ENCODE data around the gene VRK2. TPM values are rescaled to one million over a fixed set of nuclear protein-coding genes. Genes with fewer than 3 reads are reported as not detected.

The VRK2 gene
- total RNA-seq: 10 to 100 TPM; 26.0 to 32.8 TPM

DNA sequence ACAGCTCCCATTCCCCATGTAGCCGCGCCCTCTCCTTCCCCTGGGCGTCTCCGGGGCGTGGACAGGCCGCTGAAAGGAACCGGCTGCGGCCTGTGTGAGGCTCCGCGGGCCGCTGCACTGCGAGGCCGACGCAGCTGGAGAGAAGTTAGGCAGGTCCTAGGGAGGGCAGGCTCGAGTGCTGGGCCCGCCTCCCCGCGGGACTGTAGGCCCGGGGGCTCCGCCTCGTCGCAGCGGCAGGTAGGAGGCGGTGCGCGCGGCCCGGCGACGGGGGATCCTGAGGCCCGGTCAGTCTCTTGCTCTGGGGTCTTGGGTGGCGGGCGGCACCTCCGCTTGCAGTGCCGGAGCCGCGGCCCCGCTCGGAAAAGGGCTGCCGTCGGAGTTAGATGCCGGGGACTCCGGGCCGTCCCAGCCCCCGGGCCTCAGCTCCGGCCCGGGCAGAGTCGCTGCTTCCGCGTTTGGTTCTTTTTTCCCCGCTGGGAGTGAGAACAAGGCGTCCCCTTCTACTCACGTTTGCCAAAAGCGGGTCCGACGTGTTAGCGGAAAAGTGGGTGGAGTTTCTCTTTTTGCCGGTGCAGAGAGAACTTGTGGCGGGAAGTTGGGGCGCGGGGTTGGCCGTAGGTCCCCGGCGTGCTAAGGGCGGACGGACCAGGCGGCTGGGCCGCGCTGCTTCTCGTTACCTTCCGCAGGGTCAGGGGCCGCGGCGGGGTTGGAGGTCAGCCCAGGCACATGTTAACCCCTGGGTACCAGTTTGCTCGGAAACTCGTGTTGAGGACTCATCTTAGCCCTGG is at the start of gene VRK2:
VRK2 (plus strand) TSS at position 222 of the 788 bp plus-strand sequence. CDS start 2,026 bp downstream, outside the sequence.
- H3K36me3 Mint-ChIP-seq (ENCODE audit: low read depth): peaks cover 24% of the 10 kb centered on the region
- H3K27me3 Mint-ChIP-seq: no peaks in the 10 kb centered on the region
- peak within 1 kb of the TSS; percentile 86 for H3K4me3 Mint-ChIP-seq
- DNase-seq: peak; percentile 87
- ChIA-PET POLR2A (interaction anchor here (0.7 kb wide), 1 partner anchor 17 kb away, joined by 3 read pairs; no protein-coding TSS in a partner anchor), CTCF (interaction anchor here (1.1 to 2.1 kb wide), 4 partner anchors 12 to 21 kb away, joined by 3 to 5 read pairs (median 4); no protein-coding TSS in a partner anchor)
- no peaks in the 10 kb centered on the region for H3K9me3 Mint-ChIP-seq
- peak within 1 kb of the TSS; percentile 96 for H3K27ac Mint-ChIP-seq
- H3K4me1 Mint-ChIP-seq: peaks cover 51% of the 10 kb centered on the region

DNA sequence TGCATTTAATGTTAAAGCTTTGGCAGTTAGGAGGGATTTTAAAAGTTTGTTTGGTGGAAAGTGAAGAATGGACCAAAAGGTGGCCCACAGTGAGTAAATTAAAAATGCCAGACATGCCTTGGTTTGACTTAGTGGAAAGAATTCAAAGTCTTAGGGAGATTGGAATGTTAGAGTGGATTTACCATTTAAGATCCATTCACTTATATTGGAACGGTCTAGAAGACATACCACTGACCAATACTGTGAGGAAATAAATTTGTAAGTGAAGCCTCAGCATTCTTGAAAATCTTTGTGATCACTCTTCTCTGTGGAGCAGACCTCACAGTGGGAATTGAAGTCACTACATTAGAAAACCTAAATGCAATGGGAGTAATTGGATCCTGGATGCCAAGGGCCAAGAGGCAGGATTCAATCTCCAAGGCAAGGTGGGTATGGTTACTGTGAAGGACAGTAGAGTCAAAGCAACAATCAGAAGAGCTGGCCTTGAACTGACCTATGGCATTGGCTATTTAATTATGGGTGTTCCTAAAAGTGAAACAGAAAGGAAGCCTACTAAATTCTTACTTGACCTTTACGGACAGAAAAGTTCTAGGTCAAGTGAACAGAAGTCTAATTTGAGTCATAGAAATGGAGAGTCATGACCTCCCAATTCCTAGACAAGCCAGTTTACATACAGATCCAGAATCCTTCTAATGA is 40.2 kb upstream of the VRK2 start:
- H3K4me3 Mint-ChIP-seq: no peak overlapping the region
- DNase-seq: no peak
- peaks cover 2% of the 10 kb centered on the region for H3K27me3 Mint-ChIP-seq
- no peaks in the 10 kb centered on the region for H3K9me3 Mint-ChIP-seq
- H3K27ac Mint-ChIP-seq: no peak overlapping the region
- H3K36me3 Mint-ChIP-seq (ENCODE audit: low read depth): no peaks in the 10 kb centered on the region
- POLR2A ChIA-PET: no interaction called here
- CTCF ChIA-PET: no interaction called here
- no peaks in the 10 kb centered on the region for H3K4me1 Mint-ChIP-seq

DNA sequence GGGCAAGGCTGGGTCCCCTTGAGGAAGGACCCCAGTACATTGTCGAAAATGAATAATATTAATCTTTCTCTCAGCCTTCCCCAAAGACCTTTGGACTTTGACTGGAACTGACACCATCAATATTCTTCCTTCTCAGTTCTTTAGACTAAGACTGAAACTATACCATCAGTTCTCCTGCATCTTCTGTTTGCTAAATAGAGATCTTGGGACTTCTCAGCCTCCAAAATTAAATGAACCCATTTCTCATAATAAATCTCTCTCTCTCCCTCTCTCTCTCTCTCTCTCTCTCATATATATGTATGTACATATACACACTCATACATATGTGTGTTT is 39.7 kb upstream of the VRK2 start:
- peaks cover 2% of the 10 kb centered on the region for H3K27me3 Mint-ChIP-seq
- no peaks in the 10 kb centered on the region for H3K36me3 Mint-ChIP-seq (ENCODE audit: low read depth)
- no peak for DNase-seq
- no peak overlapping the region for H3K27ac Mint-ChIP-seq
- H3K4me3 Mint-ChIP-seq: no peak overlapping the region
- POLR2A ChIA-PET: no interaction called here
- no peaks in the 10 kb centered on the region for H3K9me3 Mint-ChIP-seq
- no peaks in the 10 kb centered on the region for H3K4me1 Mint-ChIP-seq
- CTCF ChIA-PET: no interaction called here

- Mint-ChIP-seq H3K4me1 (no peaks in the 10 kb centered on the region), H3K27ac (no peak overlapping the region), H3K36me3 (ENCODE audit: low read depth) (no peaks in the 10 kb centered on the region), H3K27me3 (peaks cover 2% of the 10 kb centered on the region), H3K4me3 (no peak overlapping the region), H3K9me3 (peaks cover 2% of the 10 kb centered on the region)
- ChIA-PET POLR2A (no interaction called here), CTCF (no interaction called here)
- DNase-seq: no peak
These were observed 36.0 kb upstream of the VRK2 start for GRCh38 chr2:58010599-58010998.

GRCh38 chr2:58019229-58019628 is 27.4 kb upstream of the VRK2 start:
- Mint-ChIP-seq H3K36me3 (ENCODE audit: low read depth) (no peaks in the 10 kb centered on the region), H3K27ac (no peak overlapping the region), H3K4me3 (no peak overlapping the region), H3K27me3 (no peaks in the 10 kb centered on the region), H3K4me1 (peaks cover 12% of the 10 kb centered on the region), H3K9me3 (peaks cover 8% of the 10 kb centered on the region)
- CTCF ChIA-PET: no interaction called here
- no peak for DNase-seq
- POLR2A ChIA-PET: no interaction called here

DNA sequence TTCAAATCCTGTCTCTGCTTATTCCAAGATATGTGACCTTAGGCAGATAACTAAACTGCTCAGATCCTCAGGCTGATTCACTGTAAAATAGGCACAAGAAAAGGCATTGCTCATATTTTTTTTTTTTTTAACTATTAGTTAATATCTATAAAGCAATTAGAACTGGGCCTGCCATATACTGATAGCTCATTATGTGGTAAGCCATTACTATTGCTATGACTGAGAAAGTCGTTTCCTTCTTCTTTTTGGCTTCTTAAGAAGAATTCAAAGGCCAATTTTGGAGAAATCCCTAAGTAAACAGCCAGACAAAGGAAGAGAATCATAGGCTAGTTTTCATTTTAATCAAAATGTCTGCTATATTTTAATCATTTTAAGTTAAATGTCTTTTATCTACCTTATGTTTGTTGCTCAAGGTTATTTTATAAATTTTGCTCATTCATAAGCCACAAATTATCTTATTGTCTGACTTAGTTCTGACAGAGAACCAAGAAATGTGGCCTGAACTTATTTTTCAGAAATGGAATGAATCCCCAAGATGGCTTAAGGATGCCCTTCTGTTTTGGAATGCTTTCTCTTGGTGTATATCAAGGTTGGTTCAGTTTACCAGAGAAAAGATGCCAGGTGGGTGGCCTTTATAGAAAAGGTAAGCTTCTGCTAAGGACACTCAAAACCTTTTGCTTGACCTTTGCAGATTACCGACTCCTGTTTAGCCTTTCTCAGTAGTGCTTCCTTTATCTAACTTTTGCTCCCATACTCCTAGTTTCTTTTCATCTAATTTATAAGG is 21.3 kb upstream of the VRK2 start:
- H3K27ac Mint-ChIP-seq: no peak overlapping the region
- ChIA-PET POLR2A (no interaction called here), CTCF (interaction anchor here (1.5 kb wide), 1 partner anchor 20 kb away, joined by 5 read pairs; no protein-coding TSS in a partner anchor)
- no peaks in the 10 kb centered on the region for H3K27me3 Mint-ChIP-seq
- H3K36me3 Mint-ChIP-seq (ENCODE audit: low read depth): no peaks in the 10 kb centered on the region
- peaks cover 12% of the 10 kb centered on the region for H3K4me1 Mint-ChIP-seq
- H3K4me3 Mint-ChIP-seq: no peak overlapping the region
- no peak for DNase-seq
- peaks cover 7% of the 10 kb centered on the region for H3K9me3 Mint-ChIP-seq

DNA sequence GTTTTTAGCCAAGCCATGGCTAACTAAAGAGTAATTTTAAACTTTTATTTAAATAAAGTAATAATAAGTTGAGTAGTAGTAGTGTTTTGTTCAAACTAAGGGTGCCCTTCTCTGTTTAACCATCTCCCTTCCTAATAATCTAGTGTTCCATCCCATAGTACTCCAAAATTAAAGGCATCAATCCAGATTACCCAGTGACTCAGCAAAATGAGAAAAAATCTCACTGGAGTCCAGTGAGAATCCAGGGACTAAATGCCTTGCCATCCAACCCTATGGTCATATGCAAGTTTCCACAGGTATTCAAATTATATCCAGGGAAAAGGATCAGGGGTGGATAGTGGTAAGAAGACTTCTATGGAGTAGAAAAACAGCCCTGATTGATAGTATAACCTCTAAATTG is 19.6 kb upstream of the VRK2 start:
- no peak for DNase-seq
- Mint-ChIP-seq H3K27me3 (no peaks in the 10 kb centered on the region), H3K9me3 (peaks cover 7% of the 10 kb centered on the region), H3K4me3 (no peak overlapping the region), H3K27ac (no peak overlapping the region), H3K4me1 (peaks cover 12% of the 10 kb centered on the region), H3K36me3 (ENCODE audit: low read depth) (no peaks in the 10 kb centered on the region)
- CTCF ChIA-PET: no interaction called here
- POLR2A ChIA-PET: no interaction called here

DNA sequence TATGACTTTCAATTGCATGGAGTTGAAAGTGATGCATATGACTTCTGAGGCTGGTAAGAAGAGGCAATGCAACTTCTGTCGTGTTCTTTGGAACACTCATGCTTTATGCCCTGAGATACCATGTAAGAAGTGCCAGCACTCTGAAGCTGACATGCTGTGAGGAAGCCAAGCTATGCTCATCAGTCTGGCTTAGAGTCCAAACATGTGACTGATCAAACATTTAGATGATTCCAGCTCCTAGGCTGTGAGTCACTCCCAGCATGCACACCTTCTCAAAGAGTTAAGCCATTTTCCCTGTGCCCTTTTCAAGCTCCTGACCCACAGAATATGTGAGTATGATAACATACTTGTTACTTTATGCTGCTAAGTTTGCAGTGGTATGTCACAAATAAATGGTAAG is 15.8 kb upstream of the VRK2 start:
- POLR2A ChIA-PET: no interaction called here
- H3K36me3 Mint-ChIP-seq (ENCODE audit: low read depth): no peaks in the 10 kb centered on the region
- H3K4me3 Mint-ChIP-seq: no peak overlapping the region
- H3K27ac Mint-ChIP-seq: no peak overlapping the region
- CTCF ChIA-PET: interaction anchor here (1.0 kb wide), 1 partner anchor 15 kb away, joined by 3 read pairs; no protein-coding TSS in a partner anchor
- peaks cover 3% of the 10 kb centered on the region for H3K9me3 Mint-ChIP-seq
- no peak for DNase-seq
- no peaks in the 10 kb centered on the region for H3K27me3 Mint-ChIP-seq
- H3K4me1 Mint-ChIP-seq: no peaks in the 10 kb centered on the region

GRCh38 chr2:58032016-58032763 is 14.4 kb upstream of the VRK2 start:
- ChIA-PET CTCF (interaction anchor here (0.5 to 1.2 kb wide), 3 partner anchors 10 to 73 kb away, joined by 3 to 4 read pairs (median 3); partner anchors contain the start of gene VRK2), POLR2A (no interaction called here)
- Mint-ChIP-seq H3K9me3 (peaks cover 3% of the 10 kb centered on the region), H3K4me3 (no peak overlapping the region), H3K36me3 (ENCODE audit: low read depth) (no peaks in the 10 kb centered on the region), H3K4me1 (no peaks in the 10 kb centered on the region), H3K27ac (no peak overlapping the region), H3K27me3 (no peaks in the 10 kb centered on the region)
- no peak for DNase-seq

GRCh38 chr2:58032764-58033080 is 13.9 kb upstream of the VRK2 start:
- DNase-seq: no peak
- H3K4me3 Mint-ChIP-seq: no peak overlapping the region
- peaks cover 1% of the 10 kb centered on the region for H3K36me3 Mint-ChIP-seq (ENCODE audit: low read depth)
- H3K4me1 Mint-ChIP-seq: no peaks in the 10 kb centered on the region
- H3K27ac Mint-ChIP-seq: no peak overlapping the region
- no peaks in the 10 kb centered on the region for H3K27me3 Mint-ChIP-seq
- peaks cover 3% of the 10 kb centered on the region for H3K9me3 Mint-ChIP-seq
- CTCF ChIA-PET: interaction anchor here (1.0 to 1.2 kb wide), 2 partner anchors 9 to 14 kb away, joined by 3 to 4 read pairs; partner anchors contain the start of gene VRK2
- POLR2A ChIA-PET: no interaction called here

DNA sequence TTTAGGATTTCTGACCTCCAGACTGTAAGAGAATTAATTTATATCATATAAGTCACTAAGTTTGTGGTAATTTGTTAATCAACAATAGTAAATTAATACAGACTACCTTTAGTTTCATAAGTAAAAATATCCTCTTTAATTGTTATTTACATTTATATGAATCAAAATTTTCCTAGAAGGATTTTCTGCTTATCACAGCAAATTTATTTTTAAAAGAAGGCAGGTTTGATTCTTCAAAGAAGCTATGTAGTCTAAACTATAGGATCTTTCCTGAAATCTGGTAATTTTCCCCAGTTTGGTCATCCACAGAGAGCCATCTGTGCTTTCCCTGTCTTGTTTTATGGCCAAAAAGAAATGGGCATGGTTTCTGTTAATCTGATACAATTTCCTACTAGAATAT is 13.1 kb upstream of the VRK2 start:
- DNase-seq: no peak
- Mint-ChIP-seq H3K9me3 (peaks cover 8% of the 10 kb centered on the region), H3K27ac (no peak overlapping the region), H3K4me1 (no peaks in the 10 kb centered on the region), H3K36me3 (ENCODE audit: low read depth) (peaks cover 6% of the 10 kb centered on the region), H3K4me3 (no peak overlapping the region), H3K27me3 (no peaks in the 10 kb centered on the region)
- ChIA-PET POLR2A (no interaction called here), CTCF (interaction anchor here (1.0 kb wide), 1 partner anchor 9 kb away, joined by 3 read pairs; no protein-coding TSS in a partner anchor)

- Mint-ChIP-seq H3K36me3 (ENCODE audit: low read depth) (peaks cover 6% of the 10 kb centered on the region), H3K4me3 (no peak overlapping the region), H3K27ac (no peak overlapping the region), H3K4me1 (peaks cover 5% of the 10 kb centered on the region), H3K9me3 (peaks cover 5% of the 10 kb centered on the region), H3K27me3 (no peaks in the 10 kb centered on the region)
- CTCF ChIA-PET: no interaction called here
- POLR2A ChIA-PET: no interaction called here
- no peak for DNase-seq
These were observed 11.3 kb upstream of the VRK2 start for GRCh38 chr2:58035352-58035751.

All from activated CD4-positive, alpha-beta T cell treated with anti-CD3 and anti-CD28 coated beads, Interleukin-2, amount 10 ng/mL, durations not matched to agents 7 days and 5 days (primary cell).